GM06990 (cell line): ENCODE results near the gene WWP2.

Experiments
- DNase-seq: peaks from one replicate; pipeline ENCODE4 v3.0.0-alpha.2; 2011; ENCODE audit not compliant: insufficient read length; ENCODE audit errors: extremely low read depth
- H3K27me3 ChIP-seq: replicated peaks from 2 replicates; pipeline ENCODE4 v1.6.0; 2011; ENCODE audit warnings: low read length; ENCODE audit not compliant: control insufficient read depth, insufficient read depth
- H3K36me3 ChIP-seq: 2 replicates; pipeline ENCODE4 v1.5.1; 2011; ENCODE audit warnings: low read length; ENCODE audit not compliant: control insufficient read depth, insufficient read depth
- H3K4me3 ChIP-seq: replicated peaks from 2 replicates; pipeline ENCODE4 v1.5.1; 2011; ENCODE audit warnings: low read depth, mild to moderate bottlenecking, control low read depth, low read length
- CTCF ChIP-seq: IDR thresholded peaks from 2 replicates; pipeline ENCODE4 v1.5.1; 2011; ENCODE audit warnings: low read length, control low read depth, mild to moderate bottlenecking, inconsistent platforms; ENCODE audit not compliant: insufficient read depth, poor library complexity, severe bottlenecking

Gene WWP2

GRCh38 chr16:69905171-69905555, 143.0 kb downstream of the WWP2 start:
- no peaks in the 10 kb centered on the region; the same call in 1 of the 2 replicates for H3K36me3 ChIP-seq
- no peak overlapping the region for H3K4me3 ChIP-seq
- H3K27me3 ChIP-seq = no peaks in the 10 kb centered on the region
- no peak for TF ChIP-seq CTCF
- DNase-seq = no peak

- Histone ChIP-seq H3K27me3 (no peaks in the 10 kb centered on the region), H3K4me3 (no peak overlapping the region), H3K36me3 (no peaks in the 10 kb centered on the region; the same call in 1 of the 2 replicates)
- DNase-seq = no peak
- TF ChIP-seq CTCF = no peak
Measured at GRCh38 chr16:69906838-69907401, 144.8 kb downstream of the WWP2 start.

- no peak for DNase-seq
- no peak for TF ChIP-seq CTCF
- Histone ChIP-seq H3K27me3 (no peaks in the 10 kb centered on the region), H3K4me3 (no peak overlapping the region), H3K36me3 (no peaks in the 10 kb centered on the region; the same call in 1 of the 2 replicates)
Measured at GRCh38 chr16:69909043-69909442, 146.9 kb downstream of the WWP2 start.

- Histone ChIP-seq H3K27me3 (no peaks in the 10 kb centered on the region), H3K4me3 (no peak overlapping the region), H3K36me3 (no peaks in the 10 kb centered on the region; the same call in 1 of the 2 replicates)
- no peak for TF ChIP-seq CTCF
- DNase-seq = no peak
Measured at GRCh38 chr16:69909760-69910159, 147.6 kb downstream of the WWP2 start.

GRCh38 chr16:69910964-69911363, 148.8 kb downstream of the WWP2 start:
- TF ChIP-seq CTCF = no peak
- DNase-seq = no peak
- Histone ChIP-seq H3K36me3 (no peaks in the 10 kb centered on the region; the same call in 1 of the 2 replicates), H3K27me3 (no peaks in the 10 kb centered on the region), H3K4me3 (no peak overlapping the region)

GRCh38 chr16:69916462-69916861, 154.3 kb downstream of the WWP2 start:
- Histone ChIP-seq H3K27me3 (no peaks in the 10 kb centered on the region), H3K4me3 (no peak overlapping the region), H3K36me3 (no peaks in the 10 kb centered on the region; the same call in 1 of the 2 replicates)
- TF ChIP-seq CTCF = no peak
- DNase-seq = no peak
